OCI-LY7 (cell line): ENCODE results near the gene PTGES3L. TPM values are rescaled to one million over a fixed set of nuclear protein-coding genes. Genes with fewer than 3 reads are reported as not detected.

ENCODE experiments used
- BruUV-seq: library from RNA; stranded (reverse); fragments of 400-500 nt; replicated peaks from 2 replicates; lab custom pipeline; 2021; lab: Mats Ljungman, UMichigan
- CTCF ChIA-PET: fragments of 300-600 bp; sonication (Branson Sonifier 250); formaldehyde crosslinking; loops from one replicate; lab custom pipeline; 2022; ENCODE audit warnings: antibody characterized with exemption; ENCODE audit not compliant: unreplicated experiment; lab: Charles Lee
- POLR2A ChIA-PET: fragments of 300-600 bp; sonication (Branson Sonifier 250); formaldehyde crosslinking; loops from one replicate; lab custom pipeline; 2022; ENCODE audit warnings: antibody characterized with exemption; lab: Charles Lee
- DNase-seq: peaks from one replicate; pipeline ENCODE4 v3.0.0-alpha.2; 2015; ENCODE audit warnings: low spot score
- H2AFZ ChIP-seq: fragments of 200-600 bp; sonication (generic), shearing (Covaris generic); 2 replicates; pipeline ENCODE4 v1.6.1; 2014; ENCODE audit warnings: mild to moderate bottlenecking, antibody characterized with exemption, low read length, moderate library complexity
- H3K27ac ChIP-seq: fragments of 200-600 bp; sonication (generic); 2 replicates; pipeline ENCODE4 v1.5.1; 2014; ENCODE audit warnings: mixed run types, low read depth, mild to moderate bottlenecking, moderate library complexity, low read length, inconsistent platforms; ENCODE audit not compliant: poor library complexity, severe bottlenecking
- H3K36me3 ChIP-seq: fragments of 200-600 bp; sonication (generic); 2 replicates; pipeline ENCODE4 v1.6.1; 2014; ENCODE audit warnings: mild to moderate bottlenecking, antibody characterized with exemption, low read length, moderate library complexity, mixed read lengths; ENCODE audit not compliant: insufficient read depth
- H3K4me1 ChIP-seq: fragments of 200-600 bp; sonication (generic); 2 replicates; pipeline ENCODE4 v1.5.1; 2014; ENCODE audit warnings: mild to moderate bottlenecking, low read length; ENCODE audit not compliant: insufficient read depth, poor library complexity, severe bottlenecking
- H3K4me2 ChIP-seq: fragments of 200-600 bp; sonication (generic); 2 replicates; pipeline ENCODE4 v1.6.1; 2014; ENCODE audit warnings: mild to moderate bottlenecking, low read length
- H3K4me3 ChIP-seq: fragments of 200-600 bp; sonication (generic); 2 replicates; pipeline ENCODE4 v1.5.1; 2014; ENCODE audit warnings: mild to moderate bottlenecking, low read depth, low read length; ENCODE audit not compliant: poor library complexity, severe bottlenecking
- H3K79me2 ChIP-seq: fragments of 200-600 bp; sonication (generic); 2 replicates; pipeline ENCODE4 v1.6.1; 2016; ENCODE audit warnings: low read depth, mild to moderate bottlenecking, low read length, moderate library complexity, mixed read lengths; ENCODE audit not compliant: insufficient read depth
- H3K9me2 ChIP-seq: fragments of 200-600 bp; sonication (generic); 2 replicates; pipeline ENCODE4 v1.6.1; 2016; ENCODE audit warnings: mild to moderate bottlenecking, low read length, mixed read lengths; ENCODE audit not compliant: insufficient read depth
- H3K9me3 ChIP-seq: fragments of 200-600 bp; sonication (generic); 2 replicates; pipeline ENCODE4 v1.6.1; 2014; ENCODE audit warnings: mild to moderate bottlenecking, mixed run types, low read length, mixed read lengths
- H4K20me1 ChIP-seq: fragments of 200-600 bp; sonication (generic); 2 replicates; pipeline ENCODE4 v1.6.1; 2014; ENCODE audit warnings: mild to moderate bottlenecking, antibody characterized with exemption, low read length, moderate library complexity, mixed read lengths; ENCODE audit not compliant: insufficient read depth
- CTCF ChIP-seq: fragments of 200-600 bp; sonication (generic); conservative IDR thresholded peaks from 2 replicates; pipeline ENCODE4 v1.5.1; 2014; ENCODE audit warnings: mild to moderate bottlenecking, antibody characterized with exemption, low read length, moderate library complexity, mixed read lengths
- EZH2phosphoT487 ChIP-seq: fragments of 200-600 bp; sonication (generic); IDR thresholded peaks from 2 replicates; pipeline ENCODE4 v1.6.1; 2018; ENCODE audit warnings: low read depth, borderline replicate concordance, mild to moderate bottlenecking, mixed run types, antibody characterized with exemption, low read length, moderate library complexity, mixed read lengths
- intact Hi-C: fragments of 100-400 bp; cut with micrococcal nuclease; formaldehyde crosslinking; loops from one replicate; pipeline ENCODE4 v1.10.0; 2022; ENCODE audit not compliant: unreplicated experiment
- total RNA-seq, 2 experiments: library from RNA; depleted of rRNA in 1 of 2; stranded (reverse); fragments of >200 nt in 1 of 2; shearing (Covaris generic) in 1 of 2; gene quantifications; 2 replicates each; pipeline ENCODE4 v1.2.3, GENCODE V29; 2014 to 2022

The PTGES3L gene
- total RNA-seq, 2 experiments from 2014 or later, result 0.13 to 2.1 TPM

GRCh38 chr17:42946812-42947211 is 33.1 kb downstream of the PTGES3L start:
- intact Hi-C loops, result no loop called here
- H3K79me2 ChIP-seq, result no peaks in the 10 kb centered on the region
- TF ChIP-seq CTCF (no peak), EZH2phosphoT487 (no peak)
- BruUV-seq, result no TSS peak
- no peaks in the 10 kb centered on the region for H4K20me1 ChIP-seq
- no peaks in the 10 kb centered on the region for H3K9me3 ChIP-seq
- H3K9me2 ChIP-seq, result no peaks in the 10 kb centered on the region
- POLR2A ChIA-PET, result no interaction called here
- H2AFZ ChIP-seq, result no peak overlapping the region
- no peaks in the 10 kb centered on the region for H3K4me1 ChIP-seq
- CTCF ChIA-PET, result no interaction called here
- H3K36me3 ChIP-seq, result peaks cover 28% of the 10 kb centered on the region
- H3K4me2 ChIP-seq, result no peak overlapping the region
- H3K4me3 ChIP-seq, result no peak overlapping the region
- DNase-seq, result no peak
- H3K27ac ChIP-seq, result no peak overlapping the region

GRCh38 chr17:42944211-42944610 is 35.7 kb downstream of the PTGES3L start:
- no peak overlapping the region for H3K27ac ChIP-seq
- H3K79me2 ChIP-seq, result no peaks in the 10 kb centered on the region
- no peaks in the 10 kb centered on the region for H3K9me2 ChIP-seq
- no peak for DNase-seq
- CTCF ChIA-PET, result no interaction called here
- no peak overlapping the region for H2AFZ ChIP-seq
- POLR2A ChIA-PET, result no interaction called here
- H3K4me3 ChIP-seq, result no peak overlapping the region
- H3K4me1 ChIP-seq, result no peaks in the 10 kb centered on the region
- H4K20me1 ChIP-seq, result no peaks in the 10 kb centered on the region
- peaks cover 6% of the 10 kb centered on the region; the same call in 1 of the 2 replicates for H3K36me3 ChIP-seq
- TF ChIP-seq EZH2phosphoT487, result no peak
- no peak for TF ChIP-seq CTCF
- BruUV-seq, result no TSS peak
- H3K9me3 ChIP-seq, result no peaks in the 10 kb centered on the region
- no peak overlapping the region for H3K4me2 ChIP-seq
- intact Hi-C loops, result no loop called here

GRCh38 chr17:42937712-42938596 is 41.9 kb downstream of the PTGES3L start:
- DNase-seq, result peak; percentile 78
- H3K27ac ChIP-seq, result no peak overlapping the region
- POLR2A ChIA-PET, result interaction anchor here (0.9 kb wide), 1 partner anchor 15 kb away, joined by 3 read pairs; no protein-coding TSS in a partner anchor
- no TSS peak for BruUV-seq
- H3K9me2 ChIP-seq, result no peaks in the 10 kb centered on the region
- intact Hi-C loops, result loop anchor here (1.0 to 5.0 kb wide), 3 partner anchors 59 to 217 kb away; partner anchors contain the start of gene RPL27
- H3K4me2 ChIP-seq, result no peak overlapping the region
- H4K20me1 ChIP-seq, result no peaks in the 10 kb centered on the region
- no peaks in the 10 kb centered on the region for H3K79me2 ChIP-seq
- no peak overlapping the region for H2AFZ ChIP-seq
- peak; percentile 90 for TF ChIP-seq CTCF
- TF ChIP-seq EZH2phosphoT487, result no peak
- no peaks in the 10 kb centered on the region for H3K36me3 ChIP-seq
- no peak overlapping the region for H3K4me3 ChIP-seq
- CTCF ChIA-PET, result interaction anchor here (1.4 kb wide), 1 partner anchor 60 kb away, joined by 4 read pairs; the partner anchor contains the start of gene RPL27
- H3K9me3 ChIP-seq, result no peaks in the 10 kb centered on the region
- no peaks in the 10 kb centered on the region for H3K4me1 ChIP-seq
